C4-2B (cell line): Measurements from ENCODE around the gene DUSP12.

ENCODE experiments used
- H3K27ac ChIP-seq: fragments of 450-650 bp; 2 replicates; pipeline ENCODE4 v1.5.1; 2017
- ZFX ChIP-seq: fragments of 450-650 bp; IDR thresholded peaks from 2 replicates; pipeline ENCODE4 v1.6.1; 2017
- TF ChIP-seq, protein P1 (sequence below): fragments of 450-650 bp; conservative IDR thresholded peaks from 2 replicates; pipeline ENCODE4 v1.5.1; 2017; ENCODE audit warnings: mild to moderate bottlenecking

DUSP12 gene

DNA sequence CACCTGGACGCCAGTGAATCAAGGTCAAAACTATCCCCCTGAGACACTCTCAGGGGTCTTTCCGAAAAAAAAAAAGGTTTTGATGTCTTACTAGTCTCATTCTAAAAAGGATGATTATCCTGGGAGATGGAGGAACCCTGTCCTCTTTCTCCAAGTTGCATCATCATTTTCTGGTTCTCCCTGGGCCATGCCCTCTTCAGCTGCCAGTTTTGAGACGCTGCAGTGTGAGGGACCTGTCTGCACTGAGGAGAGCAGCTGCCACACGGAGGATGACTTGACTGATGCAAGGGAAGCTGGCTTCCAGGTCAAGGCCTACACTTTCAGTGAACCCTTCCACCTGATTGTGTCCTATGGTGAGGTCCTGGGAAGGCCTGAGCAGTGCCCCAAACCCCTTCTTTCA lies 39.0 kb upstream of the DUSP12 start:
- no peak overlapping the region for H3K27ac ChIP-seq
- TF ChIP-seq, protein P1, sequence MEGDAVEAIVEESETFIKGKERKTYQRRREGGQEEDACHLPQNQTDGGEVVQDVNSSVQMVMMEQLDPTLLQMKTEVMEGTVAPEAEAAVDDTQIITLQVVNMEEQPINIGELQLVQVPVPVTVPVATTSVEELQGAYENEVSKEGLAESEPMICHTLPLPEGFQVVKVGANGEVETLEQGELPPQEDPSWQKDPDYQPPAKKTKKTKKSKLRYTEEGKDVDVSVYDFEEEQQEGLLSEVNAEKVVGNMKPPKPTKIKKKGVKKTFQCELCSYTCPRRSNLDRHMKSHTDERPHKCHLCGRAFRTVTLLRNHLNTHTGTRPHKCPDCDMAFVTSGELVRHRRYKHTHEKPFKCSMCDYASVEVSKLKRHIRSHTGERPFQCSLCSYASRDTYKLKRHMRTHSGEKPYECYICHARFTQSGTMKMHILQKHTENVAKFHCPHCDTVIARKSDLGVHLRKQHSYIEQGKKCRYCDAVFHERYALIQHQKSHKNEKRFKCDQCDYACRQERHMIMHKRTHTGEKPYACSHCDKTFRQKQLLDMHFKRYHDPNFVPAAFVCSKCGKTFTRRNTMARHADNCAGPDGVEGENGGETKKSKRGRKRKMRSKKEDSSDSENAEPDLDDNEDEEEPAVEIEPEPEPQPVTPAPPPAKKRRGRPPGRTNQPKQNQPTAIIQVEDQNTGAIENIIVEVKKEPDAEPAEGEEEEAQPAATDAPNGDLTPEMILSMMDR, result no peak
- no peak for TF ChIP-seq ZFX

DNA sequence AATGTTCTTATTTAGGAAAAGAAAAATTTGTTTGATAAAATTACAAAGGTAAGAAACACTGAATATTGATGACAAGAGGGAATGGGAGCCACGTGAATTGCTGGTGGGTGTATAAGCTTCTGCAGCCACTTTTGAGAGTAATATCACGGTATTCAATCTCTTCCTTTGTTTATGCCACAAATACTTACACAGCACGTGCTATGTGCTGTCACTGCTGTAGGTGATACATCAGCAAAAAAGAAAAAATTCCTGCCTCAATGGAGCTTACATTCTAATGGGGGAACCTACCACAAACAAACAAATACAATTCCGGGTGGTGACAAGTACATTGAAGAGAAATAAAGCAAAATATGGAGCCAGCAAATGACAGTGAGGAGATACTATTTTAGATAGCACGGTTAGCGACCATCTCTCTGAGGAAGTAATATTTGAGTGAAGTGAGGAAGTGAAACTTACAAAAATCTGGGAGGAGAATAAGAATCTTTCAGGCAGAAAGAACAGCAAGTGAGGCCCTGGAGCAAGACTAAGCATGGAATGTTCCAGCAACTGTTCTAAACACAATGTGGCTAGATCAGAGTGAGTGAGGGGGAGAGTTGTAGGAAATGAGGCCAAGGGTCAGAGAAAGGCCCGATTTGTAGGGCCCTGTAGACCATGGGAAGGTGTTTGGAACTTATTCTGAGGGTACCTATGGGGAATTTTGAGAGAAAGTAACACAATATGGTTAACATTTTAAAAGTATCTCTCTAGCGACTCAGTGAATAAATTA lies 30.8 kb upstream of the DUSP12 start:
- TF ChIP-seq, protein P1, result no peak
- no peak for TF ChIP-seq ZFX
- H3K27ac ChIP-seq, result no peak overlapping the region

DNA sequence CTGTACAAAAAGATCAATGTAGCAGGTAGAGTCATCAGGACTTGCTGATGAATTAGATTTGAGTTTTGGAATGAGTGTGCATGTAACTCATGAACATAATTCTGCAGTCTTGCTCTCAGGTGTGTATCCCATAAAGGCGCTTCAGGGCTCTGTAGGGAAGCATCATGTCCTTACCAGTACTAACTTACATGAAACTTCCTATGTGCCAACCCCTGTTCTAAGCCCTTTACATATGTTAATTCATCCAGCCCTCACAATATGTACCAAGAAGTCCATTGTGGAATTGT lies 30.3 kb upstream of the DUSP12 start:
- no peak for TF ChIP-seq ZFX
- TF ChIP-seq, protein P1, result no peak
- H3K27ac ChIP-seq, result no peak overlapping the region

DNA sequence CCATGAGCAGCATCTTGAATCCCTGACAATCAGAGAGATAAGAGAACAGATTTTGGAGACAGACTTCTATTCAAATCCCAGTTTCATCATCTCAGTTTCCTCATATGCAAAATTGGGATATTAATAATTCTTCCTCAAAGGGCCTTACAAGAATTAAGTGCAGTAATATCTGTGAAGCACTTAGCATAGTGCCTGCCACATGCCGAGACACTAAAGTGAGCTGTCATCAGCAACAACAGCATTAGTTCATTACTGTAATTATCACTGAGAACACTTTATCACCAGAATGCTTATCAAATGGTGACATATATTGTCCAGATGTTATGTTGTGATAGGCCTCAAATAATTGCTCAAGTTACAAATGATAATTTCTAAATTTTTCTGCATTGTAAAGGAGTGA lies 29.2 kb upstream of the DUSP12 start:
- H3K27ac ChIP-seq, result no peak overlapping the region
- no peak for TF ChIP-seq ZFX
- TF ChIP-seq, protein P1, result no peak

DNA sequence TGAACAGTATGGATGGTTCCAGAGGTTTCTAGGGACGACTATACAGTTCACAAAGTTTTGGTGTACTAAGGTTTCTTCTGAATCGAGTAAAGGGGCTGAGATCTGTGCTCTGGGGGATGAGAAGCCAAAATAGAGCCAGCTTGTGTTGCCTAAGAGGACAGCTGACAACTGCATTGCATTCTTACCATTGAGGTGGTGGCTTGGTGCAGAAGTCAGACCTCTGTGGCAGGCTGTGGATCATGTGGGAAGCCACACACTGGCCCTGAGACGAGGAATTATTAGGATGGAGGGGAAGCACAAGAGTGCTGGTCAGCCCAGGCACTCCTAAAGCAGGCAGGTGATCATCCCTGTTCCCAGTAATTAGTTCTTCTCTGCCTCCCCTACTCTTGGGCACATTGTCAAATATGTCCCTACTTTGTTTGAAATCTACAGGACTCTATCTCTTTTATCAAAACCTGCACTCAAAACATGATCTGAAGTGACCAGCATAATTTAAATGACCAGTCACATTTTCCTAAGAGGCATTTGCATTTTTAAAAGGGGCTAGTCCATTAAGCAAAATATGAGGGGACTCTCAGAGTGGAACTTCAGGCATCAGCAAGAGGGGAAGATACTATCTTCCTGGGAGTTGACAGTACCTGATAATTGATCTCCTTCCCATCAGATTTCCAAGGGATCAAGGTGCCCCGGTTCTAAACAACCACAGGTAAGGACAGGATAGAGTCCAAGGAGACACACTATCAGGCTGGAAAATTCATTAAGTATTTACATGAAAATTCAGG lies 28.4 kb upstream of the DUSP12 start, which contains the start of gene FCRLB:
FCRLB (plus strand) TSS at position 589 of the 782 bp plus-strand sequence. CDS start 1,129 bp downstream, outside the sequence.
- TF ChIP-seq, protein P1, result no peak
- no peak for TF ChIP-seq ZFX
- H3K27ac ChIP-seq, result no peak within 1 kb of the TSS

DNA sequence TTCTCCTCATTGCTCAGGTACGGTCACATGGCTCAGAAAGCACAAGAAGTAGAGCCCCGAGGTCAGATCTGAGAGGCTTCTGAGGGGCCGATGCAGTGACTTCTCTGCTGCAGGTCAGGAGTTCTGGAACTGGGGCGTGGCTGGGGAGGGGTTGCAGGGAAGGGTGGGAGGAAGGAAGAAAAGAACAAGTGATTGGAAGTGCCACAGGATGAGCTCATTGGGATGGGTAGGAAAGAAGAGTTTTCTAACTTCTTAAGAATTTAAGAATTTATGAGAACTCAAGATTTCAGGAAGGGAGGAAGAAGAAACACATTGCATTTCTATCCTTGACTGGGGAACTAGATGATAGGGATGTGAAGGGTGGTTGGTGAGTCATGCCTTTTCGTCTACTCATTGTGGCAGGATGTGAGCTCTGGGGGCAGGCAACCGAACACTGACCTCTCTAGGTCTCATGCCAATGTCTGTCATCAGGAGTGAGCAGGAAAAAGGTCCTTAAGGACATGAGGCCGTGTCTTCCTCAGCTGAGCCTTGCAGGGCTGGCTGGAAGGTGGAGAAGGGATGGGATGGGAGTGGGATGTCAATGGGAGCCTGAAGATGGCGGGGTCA lies 27.7 kb upstream of the DUSP12 start:
- H3K27ac ChIP-seq, result no peak overlapping the region
- no peak for TF ChIP-seq ZFX
- TF ChIP-seq, protein P1, result no peak

DNA sequence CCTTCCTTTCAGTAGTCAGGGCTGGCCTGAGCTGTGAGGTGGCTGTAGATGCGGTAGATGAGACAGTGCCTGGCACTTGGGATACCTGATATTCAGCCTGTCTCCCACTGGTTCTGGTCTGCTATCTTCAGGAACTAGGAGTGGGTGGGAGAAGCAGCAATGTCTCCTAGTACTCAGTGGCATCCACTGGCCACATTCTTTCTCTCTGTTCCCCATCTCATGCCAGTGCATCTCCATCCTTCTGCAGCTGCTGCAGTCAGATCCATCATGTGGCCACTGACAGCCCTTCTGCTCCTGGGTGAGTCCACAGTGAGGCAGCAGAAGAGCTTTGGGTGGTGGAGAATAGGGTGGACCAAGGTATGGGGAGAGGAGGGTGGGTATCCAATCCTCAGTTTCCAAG lies 27.2 kb upstream of the DUSP12 start:
- TF ChIP-seq ZFX, result no peak
- TF ChIP-seq, protein P1, result no peak
- H3K27ac ChIP-seq, result no peak overlapping the region
